Hepatocyte (in vitro differentiated cells): ENCODE measurements around the gene PLA2G2C. TPM values are rescaled to one million over a fixed set of nuclear protein-coding genes. Genes with fewer than 3 reads are reported as not detected.

Experiments
- DNase-seq: peaks from one replicate; pipeline ENCODE4 v3.0.0-alpha.2; 2016; ENCODE audit warnings: low spot score
- H2AFZ ChIP-seq: fragments of 200-600 bp; sonication (generic); 2 replicates; pipeline ENCODE4 v1.6.0; 2016; ENCODE audit warnings: antibody characterized with exemption, mild to moderate bottlenecking
- H3K27ac ChIP-seq: fragments of 200-600 bp; sonication (generic); 2 replicates; pipeline ENCODE4 v1.5.1; 2016; ENCODE audit warnings: mild to moderate bottlenecking
- H3K27me3 ChIP-seq: fragments of 200-600 bp; sonication (generic); 2 replicates; pipeline ENCODE4 v1.6.1; 2016
- H3K36me3 ChIP-seq: fragments of 200-600 bp; sonication (generic); replicated peaks from 2 replicates; pipeline ENCODE4 v1.5.1; 2016; ENCODE audit warnings: low read depth; ENCODE audit not compliant: insufficient read depth
- H3K4me1 ChIP-seq: fragments of 200-600 bp; sonication (generic); 2 replicates; pipeline ENCODE4 v1.5.1; 2016; ENCODE audit warnings: mild to moderate bottlenecking, moderate library complexity; ENCODE audit not compliant: insufficient read depth
- H3K4me2 ChIP-seq: fragments of 200-600 bp; sonication (generic); 2 replicates; pipeline ENCODE4 v1.6.0; 2016
- H3K4me3 ChIP-seq: fragments of 200-600 bp; sonication (generic); 2 replicates; pipeline ENCODE4 v1.5.1; 2016; ENCODE audit warnings: mild to moderate bottlenecking
- H3K79me2 ChIP-seq: fragments of 200-600 bp; sonication (generic); 2 replicates; pipeline ENCODE4 v1.6.0; 2017; ENCODE audit warnings: mild to moderate bottlenecking
- H3K9me2 ChIP-seq: fragments of 200-600 bp; sonication (generic); replicated peaks from 2 replicates; pipeline ENCODE4 v1.6.0; 2017; ENCODE audit warnings: mild to moderate bottlenecking; ENCODE audit not compliant: insufficient read depth
- H3K9me3 ChIP-seq: fragments of 200-600 bp; sonication (generic); 2 replicates; pipeline ENCODE4 v1.5.1; 2016; ENCODE audit warnings: low read depth, mild to moderate bottlenecking
- H4K20me1 ChIP-seq: fragments of 200-600 bp; sonication (generic); 2 replicates; pipeline ENCODE4 v1.6.0; 2016; ENCODE audit warnings: mild to moderate bottlenecking; ENCODE audit not compliant: insufficient read depth, poor library complexity, severe bottlenecking
- EZH2 ChIP-seq: fragments of 200-600 bp; sonication (generic); IDR thresholded peaks from 2 replicates; pipeline ENCODE4 v1.6.1; 2016; ENCODE audit warnings: antibody characterized with exemption, mild to moderate bottlenecking, borderline replicate concordance
- EZH2phosphoT487 ChIP-seq: fragments of 200-600 bp; sonication (generic); IDR thresholded peaks from one replicate; pipeline ENCODE4 v1.6.1; 2018; ENCODE audit warnings: antibody characterized with exemption, mild to moderate bottlenecking, low read depth, moderate library complexity; ENCODE audit not compliant: unreplicated experiment, severe bottlenecking
- WGBS: methylation state at CpG from one replicate; pipeline ENCODE4 v1.1.6; 2016; ENCODE audit warnings: low lambda C conversion rate; ENCODE audit errors: missing lambda C conversion rate; 5-methylcytosine and 5-hydroxymethylcytosine counted together
- polyA plus RNA-seq: library from polyadenylated mRNA; unstranded; fragments of >200 nt; fragmentation: Nextera tagmentation; extraction: Ambion mirVana; gene quantifications from 2 replicates; pipeline ENCODE4 v1.2.1, GENCODE V29; 2016
- total RNA-seq: library from RNA; depleted of rRNA; stranded (reverse); fragments of >200 nt; gene quantifications from 2 replicates; pipeline ENCODE4 v1.2.3, GENCODE V29; 2014
- TF ChIP-seq, protein P1 (sequence below): fragments of 200-600 bp; sonication (generic); IDR thresholded peaks from 2 replicates; pipeline ENCODE4 v1.5.1; 2016; ENCODE audit warnings: antibody characterized with exemption, mild to moderate bottlenecking; ENCODE audit not compliant: poor library complexity

PLA2G2C gene
- total and polyA plus RNA-seq, 2 experiments from 2014 or later, result not detected

GRCh38 chr1:20199403-20199802, 13.1 kb upstream of the PLA2G2C start:
- Histone ChIP-seq H2AFZ (no peak overlapping the region), H3K4me1 (peaks cover 4% of the 10 kb centered on the region)

DNA sequence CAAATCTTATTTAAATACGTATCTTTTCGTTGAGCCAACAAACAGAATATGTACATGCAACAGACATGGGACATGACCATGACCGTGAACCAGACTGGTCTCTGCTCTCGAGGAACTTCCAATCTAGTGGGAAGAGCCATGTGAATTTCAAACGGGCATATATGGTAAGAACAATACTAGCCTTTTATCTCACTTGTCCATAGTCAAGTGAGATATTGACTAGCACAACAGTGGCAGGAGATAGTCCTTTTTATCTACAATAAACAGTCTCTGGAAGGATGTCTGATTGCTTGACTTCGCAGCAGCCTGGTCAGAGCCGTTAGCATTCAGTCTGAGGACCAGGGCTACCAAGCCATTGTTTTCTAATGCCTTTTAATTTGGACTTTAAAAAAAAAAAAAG, 12.6 kb upstream of the PLA2G2C start:
- Histone ChIP-seq H3K27me3 (peaks cover 3% of the 10 kb centered on the region), H3K27ac (no peak overlapping the region), H4K20me1 (no peaks in the 10 kb centered on the region), H3K9me3 (no peaks in the 10 kb centered on the region), H3K9me2 (no peaks in the 10 kb centered on the region), H2AFZ (no peak overlapping the region), H3K4me3 (no peak overlapping the region), H3K36me3 (no peaks in the 10 kb centered on the region), H3K4me1 (peaks cover 4% of the 10 kb centered on the region), H3K79me2 (no peaks in the 10 kb centered on the region), H3K4me2 (no peak overlapping the region)
- TF ChIP-seq EZH2 (no peak), EZH2phosphoT487 (no peak)
- TF ChIP-seq, protein P1, sequence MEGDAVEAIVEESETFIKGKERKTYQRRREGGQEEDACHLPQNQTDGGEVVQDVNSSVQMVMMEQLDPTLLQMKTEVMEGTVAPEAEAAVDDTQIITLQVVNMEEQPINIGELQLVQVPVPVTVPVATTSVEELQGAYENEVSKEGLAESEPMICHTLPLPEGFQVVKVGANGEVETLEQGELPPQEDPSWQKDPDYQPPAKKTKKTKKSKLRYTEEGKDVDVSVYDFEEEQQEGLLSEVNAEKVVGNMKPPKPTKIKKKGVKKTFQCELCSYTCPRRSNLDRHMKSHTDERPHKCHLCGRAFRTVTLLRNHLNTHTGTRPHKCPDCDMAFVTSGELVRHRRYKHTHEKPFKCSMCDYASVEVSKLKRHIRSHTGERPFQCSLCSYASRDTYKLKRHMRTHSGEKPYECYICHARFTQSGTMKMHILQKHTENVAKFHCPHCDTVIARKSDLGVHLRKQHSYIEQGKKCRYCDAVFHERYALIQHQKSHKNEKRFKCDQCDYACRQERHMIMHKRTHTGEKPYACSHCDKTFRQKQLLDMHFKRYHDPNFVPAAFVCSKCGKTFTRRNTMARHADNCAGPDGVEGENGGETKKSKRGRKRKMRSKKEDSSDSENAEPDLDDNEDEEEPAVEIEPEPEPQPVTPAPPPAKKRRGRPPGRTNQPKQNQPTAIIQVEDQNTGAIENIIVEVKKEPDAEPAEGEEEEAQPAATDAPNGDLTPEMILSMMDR, result no peak
- 61% methylated on average over 7 of the region's 7 CpGs for WGBS
- DNase-seq, result no peak

More at GRCh38 chr1:20199403-20199802, 13.1 kb upstream of the PLA2G2C start:
- H3K27me3 ChIP-seq, result peaks cover 3% of the 10 kb centered on the region
- no peaks in the 10 kb centered on the region for H3K9me3 ChIP-seq
- no peak overlapping the region for H3K4me2 ChIP-seq
- H3K9me2 ChIP-seq, result no peaks in the 10 kb centered on the region
- peak; percentile 61 for DNase-seq
- H3K27ac ChIP-seq, result no peak overlapping the region
- WGBS, result 56% methylated on average over 3 of the region's 3 CpGs
- H3K36me3 ChIP-seq, result no peaks in the 10 kb centered on the region
- no peak for TF ChIP-seq EZH2
- TF ChIP-seq, protein P1, result no peak
- TF ChIP-seq EZH2phosphoT487, result no peak
- no peaks in the 10 kb centered on the region for H3K79me2 ChIP-seq
- no peaks in the 10 kb centered on the region for H4K20me1 ChIP-seq
- no peak overlapping the region for H3K4me3 ChIP-seq

GRCh38 chr1:20198296-20198695, 12.0 kb upstream of the PLA2G2C start:
- no peak overlapping the region for H3K4me3 ChIP-seq
- H3K27me3 ChIP-seq, result peaks cover 3% of the 10 kb centered on the region
- H3K4me2 ChIP-seq, result no peak overlapping the region
- no peak for TF ChIP-seq EZH2
- H3K79me2 ChIP-seq, result no peaks in the 10 kb centered on the region
- no peak overlapping the region for H2AFZ ChIP-seq
- H3K9me2 ChIP-seq, result no peaks in the 10 kb centered on the region
- no peak for DNase-seq
- H3K4me1 ChIP-seq, result peaks cover 4% of the 10 kb centered on the region
- H3K9me3 ChIP-seq, result no peaks in the 10 kb centered on the region
- H4K20me1 ChIP-seq, result no peaks in the 10 kb centered on the region
- H3K27ac ChIP-seq, result no peak overlapping the region
- H3K36me3 ChIP-seq, result no peaks in the 10 kb centered on the region
- 92% methylated on average over 1 of the region's 1 CpG for WGBS

DNA sequence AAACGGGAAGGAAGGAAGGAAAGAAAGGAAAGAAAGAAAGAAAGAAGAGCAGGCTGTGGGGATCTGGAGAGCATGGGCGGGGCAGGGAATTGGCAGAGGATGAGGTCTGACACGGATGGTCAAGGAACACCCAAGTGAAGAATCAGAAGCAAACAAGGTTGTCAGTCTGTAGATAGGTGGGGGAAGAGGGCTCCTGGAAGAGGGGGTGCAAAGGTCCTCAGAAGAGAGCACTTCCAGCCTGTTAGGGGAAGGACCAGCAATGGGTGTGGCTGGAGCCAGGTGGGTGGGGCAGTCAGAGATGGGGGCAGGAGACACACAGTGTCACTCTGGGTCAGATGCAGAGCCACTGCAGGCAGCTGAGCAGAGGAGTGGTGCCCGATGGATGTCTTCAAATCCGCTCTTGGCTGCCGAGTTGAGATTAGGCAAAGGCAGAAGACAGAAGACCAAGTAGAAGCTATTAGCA, 11.0 kb upstream of the PLA2G2C start:
- Histone ChIP-seq H3K27ac (no peak overlapping the region), H3K79me2 (no peaks in the 10 kb centered on the region), H3K4me1 (peaks cover 4% of the 10 kb centered on the region), H3K27me3 (peaks cover 3% of the 10 kb centered on the region), H4K20me1 (no peaks in the 10 kb centered on the region), H3K9me3 (no peaks in the 10 kb centered on the region), H2AFZ (no peak overlapping the region), H3K9me2 (no peaks in the 10 kb centered on the region), H3K4me3 (no peak overlapping the region), H3K4me2 (no peak overlapping the region), H3K36me3 (no peaks in the 10 kb centered on the region)
- no peak for DNase-seq
- 82% methylated on average over 5 of the region's 6 CpGs for WGBS
- TF ChIP-seq EZH2, result no peak
- TF ChIP-seq, protein P1, result no peak
- no peak for TF ChIP-seq EZH2phosphoT487
